Gastrocnemius medialis (tissue), 4 donors: Measurements from ENCODE around the gene SLC25A22.

ENCODE experiments used
- CTCF ChIP-seq, 5 experiments: fragments of 450-650 bp in 3 of 5; fragments of 200-600 bp in 2 of 5; sonication (generic) in 2 of 5; IDR thresholded peaks in 4 of 5; conservative IDR thresholded peaks in 1 of 5; 1 replicate in 4 of 5; 2 replicates in 1 of 5; pipeline ENCODE4 v1.5.1; 2016 to 2019; ENCODE audit warnings: antibody characterized with exemption in 5 of 5, mild to moderate bottlenecking in 3 of 5, moderate library complexity in 3 of 5
- POLR2A ChIP-seq, 2 donors: fragments of 450-650 bp; IDR thresholded peaks; one replicate each; pipeline ENCODE4 v1.6.1; 2017; ENCODE audit warnings: antibody characterized with exemption in 2 of 2, mild to moderate bottlenecking in 2 of 2, moderate library complexity in 2 of 2

- TF ChIP-seq CTCF (IDR thresholded peaks at IDR 0.05 in 4 of 5, conservative IDR thresholded peaks at IDR 0.05 in 1 of 5): no peak
- peak; percentile 55 to 74 for TF ChIP-seq POLR2A (IDR thresholded peaks at IDR 0.05)
These were observed 22.0 kb upstream of the SLC25A22 start for GRCh38 chr11:819943-820649.
